ENCODE data around the gene RBFOX2. TPM values are rescaled to one million over a fixed set of nuclear protein-coding genes. Genes with fewer than 3 reads are reported as not detected.
A peak's percentile ranks its signal among the peaks of the same experiment; 100 is the strongest.

The RBFOX2 gene
- total and polyA plus RNA-seq, 2 donors (not counting 3 experiments of a cell fraction or from before 2014, with no cell fraction given) = 125 to 142 TPM

- H3K9me3 ChIP-seq (replicated peaks; ENCODE audit: control insufficient read depth, insufficient read depth, low read length) = no peaks in the 10 kb centered on the region
- H2AFZ ChIP-seq (ENCODE audit: low read depth, low read length) = no peak overlapping the region
- no peaks in the 10 kb centered on the region for H4K20me1 ChIP-seq (replicated peaks; ENCODE audit: control insufficient read depth, extremely low read depth, insufficient read depth, low read length)
- BruUV-seq (replicated peaks) = no TSS peak
- peak; percentile 70 for DNase-seq (ENCODE audit: low read depth, low spot score)
- TF ChIP-seq MAX (IDR thresholded peaks at IDR 0.05; ENCODE audit: insufficient read depth, insufficient read length) (no peak), POLR2A (IDR thresholded peaks at IDR 0.05; ENCODE audit: low read depth, low read length) (no peak), JUN (IDR thresholded peaks at IDR 0.05; ENCODE audit: borderline replicate concordance, insufficient read depth, insufficient read length, low read depth) (peak; percentile 48), CTCF (IDR thresholded peaks at IDR 0.05; ENCODE audit: extremely low read depth in 1 of 2, insufficient read depth in 1 of 2, low read depth in 1 of 2, low read length in 2 of 2) (no peak), GATA2 (IDR thresholded peaks at IDR 0.05; ENCODE audit: insufficient read depth, insufficient read length, low read depth, low read length) (no peak), POLR2AphosphoS5 (IDR thresholded peaks at IDR 0.05; ENCODE audit: insufficient read depth, low read depth, low read length) (no peak), EZH2 (IDR thresholded peaks at IDR 0.05; ENCODE audit: borderline replicate concordance, low read depth, low read length, severe bottlenecking) (no peak), FOS (IDR thresholded peaks at IDR 0.05; ENCODE audit: borderline replicate concordance, insufficient read depth, low read length) (peak; percentile 59), MYC (IDR thresholded peaks at IDR 0.05; ENCODE audit: low read depth, low read length) (no peak)
- H3K27ac ChIP-seq (ENCODE audit: insufficient read depth, low read depth, low read length) = peak overlapping the region; percentile 11
- dilution Hi-C loops (cut with MboI; ENCODE audit: extremely low pct_ligation_motif_present, low sequenced_read_pairs) = no loop called here
- H3K36me3 ChIP-seq (ENCODE audit: control insufficient read depth in 2 of 2, extremely low read depth in 1 of 2, insufficient read depth in 2 of 2, low read length in 2 of 2) = no peaks in the 10 kb centered on the region
- no peak overlapping the region for H3K4me3 ChIP-seq (replicated peaks in 1 of 3; ENCODE audit: insufficient read depth in 1 of 3, low read depth in 1 of 3, low read length in 3 of 3)
- ChIA-PET POLR2A (no interaction called here), CTCF (interaction anchor here (0.9 to 2.6 kb wide), 9 partner anchors 8 to 70 kb away, joined by 3 to 14 read pairs (median 5); partner anchors contain the start of gene RBFOX2)
- FAIRE-seq = peak; percentile 80
- H3K27me3 ChIP-seq (ENCODE audit: control insufficient read depth in 2 of 2, insufficient read depth in 2 of 2, low read length in 2 of 2) = no peaks in the 10 kb centered on the region
- H3K4me1 ChIP-seq (ENCODE audit: control insufficient read depth, extremely low read depth, insufficient read depth, low read length) = peaks cover 24% of the 10 kb centered on the region
- no peak overlapping the region for H3K4me2 ChIP-seq (ENCODE audit: insufficient read depth, low read length)
- peaks cover 25% of the 10 kb centered on the region for H3K79me2 ChIP-seq (ENCODE audit: control insufficient read depth, insufficient read depth, low read length)
- intact Hi-C loops (cut with micrococcal nuclease) = loop anchor here (5.0 kb wide), 1 partner anchor 33 kb away; no protein-coding TSS in a partner anchor
- no peaks in the 10 kb centered on the region for H3K9me1 ChIP-seq (replicated peaks; ENCODE audit: control insufficient read depth, extremely low read depth, insufficient read depth, low read length)
- no peak overlapping the region for H3K9ac ChIP-seq (replicated peaks; ENCODE audit: extremely low read depth, insufficient read depth, low read length)
Measured at GRCh38 chr22:35995772-35996171, 32.9 kb downstream of the RBFOX2 start.
